Endothelial cell of umbilical vein (primary cell): ENCODE measurements around the gene WNT8B.

ENCODE experiments used
- CTCF ChIP-seq, 2 donors: IDR thresholded peaks; 1 replicate in 1 of 2; 2 replicates in 1 of 2; pipeline ENCODE4 v1.5.1; 2011; ENCODE audit warnings: low read length in 2 of 2, mild to moderate bottlenecking in 2 of 2, moderate library complexity in 2 of 2, control low read depth in 1 of 2, inconsistent platforms in 1 of 2, low read depth in 1 of 2; ENCODE audit not compliant: insufficient read depth in 1 of 2; ENCODE audit errors: extremely low read depth in 1 of 2
- EZH2 ChIP-seq: IDR thresholded peaks from 2 replicates; pipeline ENCODE4 v1.6.1; 2012; ENCODE audit warnings: borderline replicate concordance, low read depth, mild to moderate bottlenecking, moderate library complexity, low read length, inconsistent platforms; ENCODE audit not compliant: severe bottlenecking
- MYC ChIP-seq: IDR thresholded peaks from one replicate; pipeline ENCODE4 v1.6.1; 2011; ENCODE audit warnings: mild to moderate bottlenecking, low read depth, low read length
- POLR2A ChIP-seq: IDR thresholded peaks from 2 replicates; pipeline ENCODE4 v1.6.1; 2012; ENCODE audit warnings: low read depth, mild to moderate bottlenecking, control low read depth, low read length
- POLR2AphosphoS5 ChIP-seq: IDR thresholded peaks from 2 replicates; pipeline ENCODE4 v1.6.1; 2012; ENCODE audit warnings: low read depth, mild to moderate bottlenecking, control low read depth, low read length, moderate library complexity; ENCODE audit not compliant: insufficient read depth

GRCh38 chr10:100442548-100442947, 20.3 kb upstream of the WNT8B start:
- TF ChIP-seq CTCF (IDR thresholded peaks at IDR 0.05; ENCODE audit: extremely low read depth in 1 of 2, insufficient read depth in 1 of 2, low read depth in 1 of 2, low read length in 2 of 2): no peak
- TF ChIP-seq EZH2: no peak
- TF ChIP-seq POLR2AphosphoS5: no peak
- no peak for TF ChIP-seq POLR2A
- TF ChIP-seq MYC: no peak
